BE2C (cell line): ENCODE data around the gene BID.

Source experiments
- DNase-seq: peaks from one replicate; pipeline ENCODE4 v3.0.0-alpha.2; 2020
- H3K27me3 ChIP-seq: fragments of 250-450 bp; sonication (Bioruptor Pico); 2 replicates; pipeline ENCODE4 v1.5.1; 2020; ENCODE audit warnings: mild to moderate bottlenecking
- H3K36me3 ChIP-seq: fragments of 250-450 bp; sonication (Bioruptor Pico); 2 replicates; pipeline ENCODE4 v1.5.1; 2020; ENCODE audit warnings: mild to moderate bottlenecking
- H3K4me1 ChIP-seq: fragments of 250-450 bp; sonication (Bioruptor Pico); 2 replicates; pipeline ENCODE4 v1.5.1; 2020
- H3K4me3 ChIP-seq: 2 replicates; pipeline ENCODE4 v1.5.1; 2011; ENCODE audit warnings: low read depth, low read length
- H3K9me3 ChIP-seq: fragments of 250-450 bp; sonication (Bioruptor Pico); 2 replicates; pipeline ENCODE4 v1.5.1; 2020
- TF ChIP-seq, protein P1 (sequence below): IDR thresholded peaks from 2 replicates; pipeline ENCODE4 v1.5.1; 2012; ENCODE audit warnings: mild to moderate bottlenecking, low read depth, low read length

BID gene

DNA sequence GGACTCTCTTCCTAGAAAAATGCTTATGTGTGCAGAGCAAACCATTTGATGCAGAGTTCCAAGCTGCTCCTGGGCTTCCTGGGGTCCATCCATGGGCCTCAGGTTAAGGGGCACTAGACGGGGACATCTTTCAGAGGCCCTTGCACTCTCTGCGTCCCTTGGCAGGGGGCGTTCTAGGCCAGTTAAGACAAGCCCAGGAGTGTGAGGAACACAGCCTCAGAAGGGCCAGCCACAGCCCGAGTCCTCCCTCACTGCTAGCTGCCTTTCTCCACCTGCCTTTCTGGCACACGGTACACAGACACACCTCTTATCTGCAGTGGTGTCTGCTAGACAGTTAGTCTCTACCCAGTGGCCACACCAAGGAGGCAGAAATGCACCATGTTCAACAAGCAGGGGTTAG, 18.0 kb upstream of the BID start:
- Histone ChIP-seq H3K4me3 (no peak overlapping the region), H3K36me3 (peaks cover 6% of the 10 kb centered on the region), H3K4me1 (no peaks in the 10 kb centered on the region), H3K27me3 (no peaks in the 10 kb centered on the region), H3K9me3 (no peaks in the 10 kb centered on the region)
- TF ChIP-seq, protein P1, sequence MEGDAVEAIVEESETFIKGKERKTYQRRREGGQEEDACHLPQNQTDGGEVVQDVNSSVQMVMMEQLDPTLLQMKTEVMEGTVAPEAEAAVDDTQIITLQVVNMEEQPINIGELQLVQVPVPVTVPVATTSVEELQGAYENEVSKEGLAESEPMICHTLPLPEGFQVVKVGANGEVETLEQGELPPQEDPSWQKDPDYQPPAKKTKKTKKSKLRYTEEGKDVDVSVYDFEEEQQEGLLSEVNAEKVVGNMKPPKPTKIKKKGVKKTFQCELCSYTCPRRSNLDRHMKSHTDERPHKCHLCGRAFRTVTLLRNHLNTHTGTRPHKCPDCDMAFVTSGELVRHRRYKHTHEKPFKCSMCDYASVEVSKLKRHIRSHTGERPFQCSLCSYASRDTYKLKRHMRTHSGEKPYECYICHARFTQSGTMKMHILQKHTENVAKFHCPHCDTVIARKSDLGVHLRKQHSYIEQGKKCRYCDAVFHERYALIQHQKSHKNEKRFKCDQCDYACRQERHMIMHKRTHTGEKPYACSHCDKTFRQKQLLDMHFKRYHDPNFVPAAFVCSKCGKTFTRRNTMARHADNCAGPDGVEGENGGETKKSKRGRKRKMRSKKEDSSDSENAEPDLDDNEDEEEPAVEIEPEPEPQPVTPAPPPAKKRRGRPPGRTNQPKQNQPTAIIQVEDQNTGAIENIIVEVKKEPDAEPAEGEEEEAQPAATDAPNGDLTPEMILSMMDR = peak; percentile 15; the same call in 1 of the 2 replicates
- DNase-seq = no peak

DNA sequence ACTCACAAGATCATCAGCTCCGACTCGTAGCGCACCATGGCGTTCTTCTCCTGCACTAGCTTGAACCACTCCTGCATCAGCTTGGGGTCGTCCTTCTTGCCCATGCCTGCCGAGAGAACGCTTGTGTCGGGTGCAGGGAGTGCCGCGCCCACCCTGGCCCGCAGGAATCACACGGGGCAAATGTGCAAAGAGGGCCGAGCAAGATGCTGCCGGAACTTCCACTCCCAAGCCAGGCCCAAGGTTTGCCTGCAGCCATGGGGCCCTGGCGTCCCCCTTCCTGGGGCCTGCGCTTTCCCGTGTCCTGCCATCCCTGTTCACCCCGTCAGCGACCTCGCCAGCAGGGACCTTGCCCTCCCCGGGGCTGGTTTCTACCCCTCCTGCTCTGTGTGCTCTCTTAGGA, 16.9 kb upstream of the BID start:
- TF ChIP-seq, protein P1 = no peak
- Histone ChIP-seq H3K4me3 (no peak overlapping the region), H3K27me3 (no peaks in the 10 kb centered on the region), H3K4me1 (peaks cover 7% of the 10 kb centered on the region), H3K9me3 (no peaks in the 10 kb centered on the region), H3K36me3 (peaks cover 6% of the 10 kb centered on the region)
- DNase-seq = no peak

DNA sequence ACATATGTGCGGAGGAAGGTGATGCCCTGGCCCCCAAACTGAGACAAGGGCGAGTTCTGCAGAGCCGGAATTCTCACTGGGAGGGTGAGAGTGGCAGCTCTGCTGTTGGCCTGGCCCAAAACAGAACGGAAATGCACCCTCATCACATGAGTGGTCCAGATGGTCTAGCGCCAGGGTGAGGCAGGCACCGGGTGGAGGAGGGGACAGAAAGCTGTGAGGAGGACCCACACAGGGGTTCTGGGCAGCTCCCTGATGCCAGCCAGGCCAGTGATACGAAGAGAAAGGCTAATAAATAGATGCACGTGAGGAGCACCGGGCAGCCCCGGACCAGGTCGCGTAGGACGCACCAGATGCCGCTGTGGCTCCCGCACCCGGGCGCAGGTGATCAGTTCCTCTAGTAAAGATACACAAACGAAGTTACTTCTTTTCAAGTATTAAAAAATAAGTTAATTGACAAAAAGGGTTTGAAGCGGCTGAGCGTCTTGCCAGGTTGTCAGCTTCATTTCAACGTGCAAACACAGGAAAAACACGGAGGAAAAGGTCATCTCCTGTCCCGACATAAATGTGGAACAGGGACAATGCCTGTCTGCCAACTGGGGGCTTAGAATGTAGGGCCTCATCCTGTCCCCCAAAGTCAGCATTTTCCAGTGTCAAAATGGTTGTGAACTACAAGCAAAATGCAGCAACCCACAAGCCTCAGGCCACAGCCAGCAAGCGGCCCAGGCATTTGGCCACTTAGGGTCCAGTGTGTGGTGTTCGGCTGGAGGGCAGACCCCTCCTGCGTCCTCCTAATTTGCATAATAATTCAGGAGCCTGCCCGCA, 15.3 kb upstream of the BID start:
- Histone ChIP-seq H3K9me3 (no peaks in the 10 kb centered on the region), H3K4me3 (no peak overlapping the region), H3K36me3 (peaks cover 6% of the 10 kb centered on the region), H3K4me1 (peaks cover 7% of the 10 kb centered on the region), H3K27me3 (no peaks in the 10 kb centered on the region)
- DNase-seq = no peak
- TF ChIP-seq, protein P1 = no peak

DNA sequence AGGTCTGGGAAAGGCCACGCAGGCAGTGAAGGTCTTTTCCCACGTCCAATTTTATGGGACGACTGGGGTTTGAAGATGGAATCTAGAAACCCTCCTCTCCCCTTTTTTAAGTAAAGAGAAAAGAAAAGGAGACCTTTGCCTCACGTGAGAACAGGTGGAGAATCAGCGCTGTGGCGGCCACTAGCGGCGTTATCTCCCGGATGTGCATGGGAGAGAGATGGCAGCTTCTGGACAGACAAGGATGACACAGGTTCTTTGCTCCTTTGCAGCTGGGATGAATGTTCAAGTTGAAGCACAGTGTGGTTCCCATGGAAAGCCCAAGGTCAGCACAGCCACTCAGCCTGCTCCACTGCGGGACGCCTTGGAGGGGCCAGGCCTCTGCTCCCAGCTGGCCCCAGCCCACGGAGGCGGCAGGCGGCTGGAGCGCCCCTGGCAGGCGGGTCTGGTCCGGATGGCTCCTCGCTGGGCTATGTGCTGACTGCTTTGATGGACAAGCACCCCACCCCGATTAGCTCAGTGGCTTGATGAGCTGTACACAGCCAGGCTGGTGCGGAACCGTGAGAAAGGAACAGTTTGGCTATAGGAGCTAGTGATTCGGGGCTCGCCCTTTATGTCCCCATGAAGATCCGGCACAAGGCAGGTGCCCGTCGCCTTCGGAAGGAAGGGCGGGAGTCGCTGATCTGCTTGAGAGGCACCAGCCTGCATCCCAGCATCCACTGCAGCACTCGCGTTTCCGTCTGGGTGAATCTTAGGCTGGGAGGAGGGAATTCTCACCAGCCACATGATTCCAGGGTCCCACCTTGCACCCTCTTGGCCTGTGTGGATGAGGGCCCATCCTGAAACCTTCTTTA, 14.5 kb upstream of the BID start:
- DNase-seq = no peak
- Histone ChIP-seq H3K27me3 (no peaks in the 10 kb centered on the region), H3K36me3 (peaks cover 6% of the 10 kb centered on the region), H3K4me1 (peaks cover 11% of the 10 kb centered on the region), H3K9me3 (no peaks in the 10 kb centered on the region), H3K4me3 (no peak overlapping the region)
- TF ChIP-seq, protein P1 = peak; percentile 47

DNA sequence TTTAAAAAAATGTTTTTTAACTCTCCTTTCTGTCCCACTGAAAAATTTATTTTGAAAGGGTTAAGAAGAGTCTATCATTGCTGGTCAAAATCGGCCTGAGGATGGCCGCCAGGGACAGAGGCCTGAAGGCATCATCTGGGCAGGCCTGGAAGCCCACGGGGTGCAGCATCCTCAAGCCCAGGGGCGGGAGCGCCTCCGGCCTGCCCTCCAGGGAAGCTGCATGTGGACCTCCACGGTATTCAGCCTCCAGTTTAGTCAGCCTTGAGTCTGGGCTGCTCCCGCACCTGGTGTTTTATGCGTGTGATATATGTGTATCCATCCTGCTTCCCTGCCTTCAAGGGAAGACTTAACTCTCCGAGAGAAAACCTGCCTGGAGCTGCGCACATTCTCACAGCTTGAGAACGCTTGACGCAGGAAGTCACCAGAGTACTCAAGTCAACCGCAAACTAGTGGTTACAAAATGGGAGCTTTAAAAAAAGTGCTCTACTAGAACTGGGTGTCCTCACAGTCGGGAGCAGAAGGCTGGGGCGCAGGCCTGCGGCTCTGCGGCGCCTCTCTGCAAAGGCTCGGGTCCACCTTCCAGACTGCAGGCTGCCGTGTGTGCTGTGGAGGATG, 13.6 kb upstream of the BID start:
- H3K4me1 ChIP-seq = peaks cover 16% of the 10 kb centered on the region
- TF ChIP-seq, protein P1 = no peak
- H3K4me3 ChIP-seq = no peak overlapping the region
- no peaks in the 10 kb centered on the region for H3K9me3 ChIP-seq
- no peaks in the 10 kb centered on the region for H3K27me3 ChIP-seq
- DNase-seq = no peak
- H3K36me3 ChIP-seq = peaks cover 6% of the 10 kb centered on the region
